ENCODE measurements around the gene FAM89B.

The FAM89B gene

GRCh38 chr11:65575568-65576231 lies 3.4 kb downstream of the FAM89B start, which contains the start of gene EHBP1L1:
TSS of gene EHBP1L1 (plus strand) at chr11:65576053. CDS start at chr11:65576303, 250 bp downstream.
- DNase-seq, result no peak

GRCh38 chr11:65576232-65576866 lies 4.0 kb downstream of the FAM89B start:
- DNase-seq, result no peak

GRCh38 chr11:65576867-65577755 lies 4.8 kb downstream of the FAM89B start:
- no peak for DNase-seq

- DNase-seq, result no peak
Measured at GRCh38 chr11:65577756-65578109, 5.4 kb downstream of the FAM89B start.

DNA sequence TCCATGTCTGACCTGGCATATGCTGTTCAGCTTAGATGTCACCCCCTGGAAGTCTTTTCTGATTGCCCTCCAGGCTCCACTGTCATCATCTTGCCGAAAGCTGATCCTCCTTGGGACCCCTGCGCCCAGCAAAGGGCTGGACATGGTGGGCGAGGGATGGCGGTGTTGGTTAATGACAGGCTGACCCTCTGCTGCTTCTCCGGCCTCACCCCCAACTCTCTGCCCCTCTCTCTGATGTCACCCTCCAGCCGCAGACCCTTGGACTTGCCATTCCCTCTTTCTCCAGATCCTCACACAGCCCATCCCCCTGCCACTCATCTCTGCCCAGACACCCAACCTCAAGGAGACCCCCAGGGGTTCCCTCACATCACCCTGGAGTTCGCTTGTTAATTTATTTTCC lies 5.8 kb downstream of the FAM89B start:
- no peak for DNase-seq

DNA sequence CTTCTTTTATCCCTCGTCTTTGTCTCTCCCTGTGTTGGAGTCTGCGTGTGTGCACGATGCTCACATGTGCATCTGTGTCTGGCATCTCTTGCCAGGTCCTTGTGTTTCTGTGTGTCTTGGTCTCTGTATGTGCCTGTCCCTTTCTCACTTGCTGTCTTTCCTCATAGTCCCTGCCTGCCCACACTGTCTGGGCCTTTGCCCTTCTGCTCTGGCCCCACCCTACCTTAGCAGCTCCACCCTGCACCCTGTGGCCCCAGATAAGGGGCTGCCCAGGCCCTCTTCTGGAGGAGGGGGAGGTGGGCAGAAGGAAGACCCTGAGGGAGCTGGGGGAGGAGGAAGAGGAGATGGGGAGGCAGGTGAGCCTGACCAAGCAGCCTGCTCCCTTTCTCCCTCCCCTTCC lies 6.3 kb downstream of the FAM89B start:
- DNase-seq, result no peak

DNA sequence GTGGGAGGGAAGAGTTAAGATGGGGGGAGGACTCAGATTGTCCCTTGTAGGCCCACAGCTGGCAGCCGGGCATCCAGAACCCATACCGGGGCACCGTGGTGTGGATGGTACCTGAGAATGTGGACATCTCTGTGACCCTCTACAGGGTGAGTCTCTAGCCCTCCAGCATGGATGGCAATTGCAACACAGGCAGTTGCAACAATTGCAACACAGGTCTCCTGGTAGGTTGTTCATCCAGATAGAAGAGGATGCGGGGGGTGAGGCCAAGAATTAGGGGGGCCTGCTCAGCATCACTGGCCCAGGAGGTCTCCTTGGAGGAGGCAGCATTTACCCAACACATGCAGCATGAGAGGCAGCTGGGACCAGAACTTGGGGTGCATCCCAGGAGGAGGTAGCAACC lies 7.0 kb downstream of the FAM89B start:
- DNase-seq, result no peak

DNA sequence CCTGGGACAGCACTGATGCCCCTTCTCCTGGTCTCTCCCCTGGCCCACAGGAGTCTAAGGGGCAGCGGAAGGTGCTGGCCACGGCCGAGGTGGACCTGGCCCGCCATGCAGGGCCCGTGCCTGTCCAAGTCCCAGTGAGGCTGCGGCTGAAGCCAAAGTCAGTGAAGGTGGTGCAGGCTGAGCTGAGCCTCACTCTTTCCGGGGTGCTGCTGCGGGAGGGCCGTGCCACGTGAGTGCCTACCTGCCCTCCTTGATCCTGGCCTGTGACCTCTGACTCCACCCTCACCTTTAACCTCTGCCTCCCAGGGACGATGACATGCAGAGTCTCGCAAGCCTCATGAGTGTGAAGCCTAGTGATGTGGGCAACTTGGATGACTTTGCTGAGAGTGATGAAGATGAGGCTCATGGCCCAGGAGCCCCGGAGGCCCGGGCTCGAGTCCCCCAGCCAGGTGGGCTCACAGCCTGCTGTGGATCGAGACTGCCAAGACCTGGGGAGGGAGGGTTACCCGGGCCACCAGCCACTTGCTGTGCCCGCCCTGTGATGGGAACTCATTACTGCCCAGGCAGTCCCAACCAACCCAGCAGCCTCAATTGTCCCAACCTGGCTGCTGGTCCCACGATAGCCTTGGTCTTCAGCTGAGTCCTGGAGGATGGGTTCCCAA lies 7.8 kb downstream of the FAM89B start:
- no peak for DNase-seq

DNA sequence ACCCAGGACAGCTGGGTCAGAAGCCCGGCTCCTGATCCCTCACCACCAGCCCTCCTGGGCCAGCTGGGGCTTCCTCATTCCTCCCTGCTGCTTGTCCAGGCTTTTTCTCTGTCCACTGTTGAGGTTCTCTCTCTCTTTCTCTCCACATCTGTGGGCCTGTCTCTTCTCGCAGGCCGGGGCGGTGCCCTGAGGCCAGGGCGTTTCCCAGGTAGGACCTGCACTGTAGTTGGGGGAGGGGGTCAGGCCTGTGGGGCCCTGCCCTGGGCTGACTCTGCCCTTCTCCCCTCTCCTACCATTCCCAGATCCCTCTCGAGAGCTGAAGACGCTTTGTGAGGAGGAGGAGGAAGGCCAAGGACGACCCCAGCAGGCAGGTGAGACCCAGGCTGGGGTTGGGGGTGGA lies 8.4 kb downstream of the FAM89B start:
- no peak for DNase-seq

DNA sequence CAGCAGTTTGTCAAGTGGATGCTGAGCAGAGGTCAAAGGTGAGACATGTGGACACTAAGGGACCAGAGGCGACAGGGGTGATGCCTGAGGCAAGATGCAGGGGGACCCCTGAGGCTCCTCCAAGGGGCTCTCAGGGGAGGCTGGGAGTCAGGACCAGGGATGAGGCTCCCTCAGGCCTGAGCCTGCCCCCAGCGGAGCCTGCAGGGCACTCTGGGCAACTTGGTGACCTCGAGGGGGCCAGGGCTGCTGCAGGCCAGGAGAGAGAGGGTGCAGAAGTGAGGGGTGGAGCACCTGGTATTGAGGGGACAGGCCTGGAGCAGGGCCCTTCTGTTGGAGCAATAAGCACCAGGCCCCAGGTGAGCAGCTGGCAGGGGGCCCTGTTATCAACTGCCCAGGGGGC lies 9.6 kb downstream of the FAM89B start:
- DNase-seq, result no peak

GRCh38 chr11:65583589-65583988 lies 11.3 kb downstream of the FAM89B start:
- DNase-seq, result no peak

DNA sequence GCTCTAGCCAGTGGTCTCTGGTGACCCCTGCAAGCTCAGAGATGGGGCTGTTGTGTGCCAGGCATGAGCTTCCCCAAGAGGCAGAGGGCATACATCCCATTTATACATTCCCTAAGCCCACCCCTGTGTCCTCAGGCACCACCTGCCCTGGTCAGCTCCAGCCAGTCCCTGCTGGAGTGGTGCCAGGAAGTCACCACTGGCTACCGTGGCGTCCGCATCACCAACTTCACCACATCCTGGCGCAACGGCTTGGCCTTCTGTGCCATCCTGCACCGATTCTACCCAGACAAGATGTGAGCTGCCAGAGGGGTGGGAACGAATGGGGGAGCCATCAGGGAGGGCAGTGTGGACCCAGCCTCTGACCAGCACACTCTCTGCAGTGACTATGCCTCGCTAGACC lies 11.8 kb downstream of the FAM89B start:
- DNase-seq, result no peak

GRCh38 chr11:65584723-65585171 lies 12.4 kb downstream of the FAM89B start:
- no peak for DNase-seq

- DNase-seq, result no peak
Measured at GRCh38 chr11:65585396-65586246, 13.3 kb downstream of the FAM89B start.

- DNase-seq, result no peak
Measured at GRCh38 chr11:65586247-65586630, 13.9 kb downstream of the FAM89B start.

DNA sequence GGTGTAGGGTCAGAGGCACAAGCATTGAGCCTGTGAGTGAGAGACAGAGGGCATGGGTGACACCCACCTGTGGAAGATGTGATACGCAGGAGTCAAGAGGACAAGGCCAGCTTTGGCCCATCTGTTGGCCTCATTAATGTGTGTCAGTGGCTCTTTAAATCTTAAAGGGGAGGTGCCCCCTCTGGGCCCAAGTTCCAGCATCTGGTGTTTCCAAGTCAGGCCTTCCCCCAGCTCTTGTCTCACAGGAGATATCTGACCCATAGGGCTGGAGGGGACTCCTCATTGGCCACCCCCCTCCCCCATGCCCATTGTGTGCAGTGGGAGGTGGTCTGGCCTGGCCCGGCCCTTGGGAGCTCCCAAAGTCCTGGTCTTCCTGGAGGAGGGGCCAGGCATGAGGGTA lies 14.3 kb downstream of the FAM89B start:
- no peak for DNase-seq

DNA sequence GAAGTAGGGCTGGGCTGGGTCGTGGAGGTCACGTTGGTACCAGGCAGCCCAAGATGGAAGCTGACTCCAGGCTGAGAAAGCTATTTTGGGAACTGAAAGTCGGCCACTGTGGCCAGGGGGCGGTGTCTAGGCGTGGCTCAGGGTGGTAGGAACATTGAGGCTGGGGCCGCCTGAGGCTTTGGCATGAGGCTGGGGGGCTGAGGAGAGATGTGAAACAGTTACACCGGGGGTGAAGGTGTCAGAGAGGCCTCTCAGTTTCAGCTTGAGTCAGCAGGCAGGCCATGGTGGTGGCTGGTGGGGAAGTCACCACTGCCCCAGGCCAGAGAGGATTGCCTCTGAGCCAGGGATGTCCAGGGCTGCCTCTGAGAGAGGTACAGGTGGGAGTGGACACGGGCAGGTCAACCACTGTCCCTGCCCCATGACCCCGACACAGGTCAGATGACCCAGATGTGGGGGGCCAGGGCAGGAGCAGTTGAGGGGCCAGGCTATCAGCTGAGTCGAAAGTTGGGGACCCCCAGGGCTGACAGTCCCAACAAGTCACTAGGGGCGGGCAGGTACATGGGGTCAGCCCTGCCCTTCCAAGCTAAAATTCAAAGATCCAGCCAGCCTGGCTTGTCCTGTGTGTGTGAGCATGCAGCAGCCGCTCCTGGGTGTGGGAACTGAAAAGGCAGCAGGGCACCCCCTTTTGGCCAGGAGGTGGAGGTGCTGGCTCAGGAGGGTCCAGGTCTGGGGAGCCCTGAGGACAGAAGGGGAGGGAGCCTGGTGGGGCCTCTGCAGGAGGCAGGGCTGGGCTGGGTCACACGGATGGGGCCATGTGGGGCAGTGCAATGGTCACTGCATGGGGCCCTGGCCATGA lies 16.1 kb downstream of the FAM89B start:
- DNase-seq, result no peak

DNA sequence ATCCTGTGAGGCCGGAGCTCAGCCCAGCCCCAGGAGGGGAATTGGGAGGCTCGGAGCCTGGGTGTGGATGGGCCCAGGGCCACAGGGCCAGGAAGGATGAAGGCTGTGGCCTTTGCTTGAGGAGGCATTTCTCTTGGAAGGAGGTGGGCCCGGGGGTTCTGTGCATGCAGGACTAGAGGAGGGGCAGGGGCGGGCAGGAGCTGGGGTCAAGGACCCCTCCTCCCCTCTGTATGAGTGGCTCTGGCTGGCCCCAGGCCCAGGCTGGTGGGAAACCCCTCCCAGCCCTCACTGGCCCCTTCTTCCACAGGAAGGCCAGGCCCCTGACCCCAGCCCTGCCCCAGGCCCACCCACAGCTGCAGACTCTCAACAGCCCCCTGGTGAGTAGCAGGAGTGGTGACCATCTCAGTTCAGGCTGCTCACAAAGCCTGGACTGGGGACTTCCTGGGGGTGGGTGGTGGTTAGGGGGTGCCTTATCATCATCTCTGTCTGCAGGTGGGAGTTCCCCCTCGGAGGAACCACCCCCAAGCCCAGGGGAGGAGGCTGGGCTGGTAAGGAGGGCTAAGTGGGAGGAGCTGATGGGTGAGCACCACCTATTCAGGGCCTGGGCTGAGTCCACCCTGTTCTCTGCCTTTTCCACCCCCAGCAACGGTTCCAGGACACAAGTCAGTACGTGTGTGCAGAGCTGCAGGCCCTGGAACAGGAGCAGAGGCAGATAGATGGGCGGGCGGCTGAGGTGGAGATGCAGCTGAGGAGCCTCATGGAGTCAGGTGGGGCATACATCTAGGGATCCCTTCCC lies 17.3 kb downstream of the FAM89B start:
- DNase-seq, result no peak

DNA sequence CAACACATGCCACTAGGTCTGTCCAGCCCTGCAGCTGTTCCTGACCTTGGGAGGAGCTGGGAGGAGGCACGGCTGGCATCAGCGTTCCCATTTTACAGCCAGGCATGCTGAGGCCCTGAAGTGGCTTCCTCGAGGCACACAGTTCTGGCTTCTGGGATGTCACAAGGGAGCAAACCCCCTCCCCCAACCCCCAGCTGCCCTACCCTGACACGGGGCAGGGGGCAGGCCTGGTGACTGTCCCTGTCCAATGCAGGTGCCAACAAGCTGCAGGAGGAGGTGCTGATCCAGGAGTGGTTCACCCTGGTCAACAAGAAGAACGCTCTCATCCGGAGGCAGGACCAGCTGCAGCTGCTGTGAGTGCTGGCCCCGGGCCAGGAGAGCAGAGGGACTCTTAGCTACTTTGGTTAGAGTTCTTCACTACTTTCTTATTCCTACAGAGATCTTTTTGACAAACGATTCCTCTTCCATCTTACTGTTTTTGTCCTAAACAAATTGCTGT lies 18.0 kb downstream of the FAM89B start:
- DNase-seq, result no peak
